ENCODE data around the gene TGFBR3L.

The TGFBR3L gene

GRCh38 chr19:7916103-7916954 lies 1.7 kb downstream of the TGFBR3L start:
- peak in 3 of 51 donors; percentile 23 to 42 (median 30) for DNase-seq

- DNase-seq, result no peak
Measured at GRCh38 chr19:7916955-7917266, 2.3 kb downstream of the TGFBR3L start.

- DNase-seq, result peak in 13 of 51 donors; percentile 12 to 56 (median 38)
Measured at GRCh38 chr19:7917267-7918061, 2.8 kb downstream of the TGFBR3L start.

DNA sequence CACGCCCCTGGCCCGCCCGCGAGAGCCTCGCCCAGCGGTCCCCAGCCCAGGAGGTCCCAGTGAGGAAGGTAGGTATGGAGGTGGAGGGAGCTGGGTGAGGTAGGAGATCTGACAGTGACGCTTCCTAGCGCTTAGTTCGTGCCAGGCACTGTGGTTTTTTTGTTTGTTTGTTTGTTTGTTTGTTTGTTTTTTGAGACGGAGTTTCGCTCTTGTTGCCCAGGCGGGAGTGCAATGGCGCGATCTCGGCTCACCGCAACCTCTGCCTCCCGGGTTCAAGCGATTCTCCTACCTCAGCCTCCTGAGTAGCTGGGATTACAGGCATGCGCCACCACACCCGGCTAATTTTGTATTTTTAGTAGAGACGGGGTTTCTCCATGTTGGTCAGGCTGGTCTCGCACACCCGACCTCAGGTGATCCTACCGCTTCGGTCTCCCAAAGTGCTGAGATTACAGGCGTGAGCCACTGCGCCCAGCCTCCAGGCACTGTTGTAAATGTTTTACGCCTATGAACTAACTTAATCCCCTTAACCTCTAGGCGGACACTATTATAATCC lies 3.5 kb downstream of the TGFBR3L start:
- peak in 1 of 51 donors; percentile 18 for DNase-seq

DNA sequence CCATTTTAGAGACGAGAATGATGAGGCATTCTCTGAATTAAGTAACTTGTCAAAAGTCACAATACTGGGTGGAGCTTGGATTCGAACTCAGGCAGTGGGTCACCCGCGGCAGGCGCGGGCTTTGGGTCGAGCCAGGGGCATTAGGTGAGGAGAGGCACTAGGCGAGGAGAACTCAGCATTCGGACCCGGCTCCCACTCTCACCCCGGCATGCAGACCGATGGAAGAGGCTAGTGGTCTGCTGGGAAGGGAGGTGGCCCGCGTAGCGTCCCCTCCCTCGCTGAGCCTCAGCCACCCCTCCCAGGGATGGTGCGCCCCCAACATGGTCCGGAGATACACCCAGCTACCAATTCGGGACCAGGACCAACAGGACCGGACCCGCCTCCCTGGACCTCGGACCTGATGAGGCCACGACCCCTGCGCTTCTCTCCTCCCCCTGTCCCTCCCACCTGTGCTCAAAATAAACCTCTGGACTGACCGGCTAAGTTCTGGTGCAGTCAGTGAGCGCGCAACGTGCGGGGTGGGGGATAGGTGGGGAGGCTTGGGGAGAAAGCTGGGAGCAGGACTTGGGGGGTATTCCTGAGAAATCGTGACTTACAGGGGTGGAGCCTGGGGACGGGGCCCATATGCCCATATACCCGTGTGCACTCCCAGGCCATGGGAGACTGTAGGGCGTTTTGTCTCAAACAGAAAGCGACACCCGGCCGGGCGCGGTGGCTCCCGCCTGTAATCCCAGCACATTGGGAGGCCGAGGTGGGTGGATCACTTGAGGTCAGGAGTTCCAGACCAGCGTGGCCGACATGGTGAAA lies 4.2 kb downstream of the TGFBR3L start:
- no peak for DNase-seq

- DNase-seq, result peak; percentile 69 to 97 (median 90)
Measured at GRCh38 chr19:7919610-7920518, 5.2 kb downstream of the TGFBR3L start, which contains the start of gene SNAPC2. SNAPC2 (plus strand) TSS chr19:7920338; CDS start chr19:7920367, 29 bp downstream.

GRCh38 chr19:7920519-7921301 lies 6.1 kb downstream of the TGFBR3L start:
- peak; percentile 78 to 100 (median 97) for DNase-seq

GRCh38 chr19:7921302-7921966 lies 6.8 kb downstream of the TGFBR3L start:
- DNase-seq, result peak in 1 of 51 donors; percentile 43

DNA sequence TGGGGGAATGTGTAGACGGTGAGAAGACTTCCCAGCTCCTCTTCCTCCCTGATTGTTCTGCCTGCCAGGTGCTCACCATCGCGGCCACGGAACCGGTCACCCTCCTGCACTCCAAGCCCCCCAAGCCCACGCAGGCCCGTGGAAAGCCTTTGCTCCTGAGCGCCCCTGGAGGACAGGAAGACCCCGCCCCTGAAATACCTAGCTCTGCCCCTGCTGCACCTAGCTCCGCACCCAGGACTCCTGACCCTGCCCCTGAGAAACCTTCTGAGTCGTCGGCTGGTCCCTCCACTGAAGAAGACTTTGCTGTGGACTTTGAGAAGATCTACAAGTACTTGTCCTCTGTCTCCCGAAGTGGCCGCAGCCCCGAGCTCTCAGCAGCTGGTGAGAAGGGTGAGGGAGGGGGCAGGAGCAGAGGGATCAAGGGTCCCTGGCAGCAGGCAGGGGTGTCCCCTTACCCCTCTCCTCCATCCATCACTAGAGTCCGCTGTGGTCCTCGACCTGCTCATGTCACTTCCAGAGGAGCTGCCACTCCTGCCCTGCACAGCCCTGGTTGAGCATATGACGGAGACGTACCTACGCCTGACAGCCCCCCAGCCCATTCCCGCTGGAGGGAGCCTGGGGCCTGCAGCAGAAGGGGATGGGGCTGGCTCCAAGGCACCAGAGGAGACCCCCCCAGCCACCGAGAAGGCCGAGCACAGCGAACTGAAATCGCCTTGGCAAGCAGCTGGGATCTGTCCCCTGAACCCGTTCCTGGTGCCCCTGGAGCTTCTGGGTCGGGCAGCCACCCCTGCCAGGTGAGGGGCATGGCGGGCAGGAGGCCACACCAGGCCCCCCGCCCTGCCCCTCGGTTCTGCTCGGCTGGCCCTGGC lies 7.6 kb downstream of the TGFBR3L start:
- DNase-seq, result no peak

- no peak for DNase-seq
Measured at GRCh38 chr19:7922836-7923195, 8.2 kb downstream of the TGFBR3L start.

DNA sequence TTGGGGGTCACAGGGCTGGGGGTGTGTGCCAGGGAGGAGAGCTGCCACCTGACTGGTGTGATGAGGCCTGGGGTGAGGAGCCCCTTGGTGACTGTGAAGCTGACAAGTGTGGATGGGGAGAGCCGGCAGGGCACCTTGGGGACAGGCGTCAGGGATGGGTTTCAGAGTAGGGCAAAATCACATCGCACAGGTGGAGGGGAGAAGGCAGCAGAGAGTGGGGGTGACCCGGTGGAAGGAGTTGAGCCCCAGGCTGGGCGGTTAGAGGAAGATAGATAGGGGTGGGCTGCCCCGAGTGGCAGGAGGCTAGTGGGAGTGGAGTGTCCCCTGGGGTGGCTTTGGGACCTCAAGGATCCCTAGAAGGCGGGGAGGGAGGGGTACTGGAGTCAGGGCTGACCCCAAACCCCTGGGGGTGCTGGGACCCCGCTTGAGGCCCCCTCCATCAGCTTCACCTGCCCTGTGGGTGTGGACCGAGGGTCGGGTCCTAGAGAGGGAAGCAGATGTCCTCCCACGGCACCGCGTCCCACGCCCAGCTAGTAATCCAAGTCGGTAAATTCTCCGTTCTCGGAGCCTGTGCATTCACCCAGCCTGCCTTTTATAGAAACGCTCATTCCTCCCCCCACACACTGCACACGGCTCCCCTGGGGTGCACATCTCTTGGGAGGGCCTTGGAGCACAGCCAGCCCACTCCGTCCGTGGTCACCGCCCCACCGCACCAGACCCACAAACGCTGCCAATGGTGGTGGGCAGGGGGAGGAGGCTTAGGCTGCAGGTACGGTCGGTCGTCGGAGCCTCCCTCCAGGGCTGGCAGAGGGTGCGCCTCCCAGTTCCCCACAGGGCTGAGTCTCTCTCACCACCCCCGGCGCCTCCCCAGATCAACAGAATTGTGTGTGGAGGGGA lies 8.9 kb downstream of the TGFBR3L start:
- peak in 3 of 51 donors; percentile 21 to 68 (median 55) for DNase-seq

GRCh38 chr19:7924241-7924640 lies 9.6 kb downstream of the TGFBR3L start:
- DNase-seq, result no peak

DNA sequence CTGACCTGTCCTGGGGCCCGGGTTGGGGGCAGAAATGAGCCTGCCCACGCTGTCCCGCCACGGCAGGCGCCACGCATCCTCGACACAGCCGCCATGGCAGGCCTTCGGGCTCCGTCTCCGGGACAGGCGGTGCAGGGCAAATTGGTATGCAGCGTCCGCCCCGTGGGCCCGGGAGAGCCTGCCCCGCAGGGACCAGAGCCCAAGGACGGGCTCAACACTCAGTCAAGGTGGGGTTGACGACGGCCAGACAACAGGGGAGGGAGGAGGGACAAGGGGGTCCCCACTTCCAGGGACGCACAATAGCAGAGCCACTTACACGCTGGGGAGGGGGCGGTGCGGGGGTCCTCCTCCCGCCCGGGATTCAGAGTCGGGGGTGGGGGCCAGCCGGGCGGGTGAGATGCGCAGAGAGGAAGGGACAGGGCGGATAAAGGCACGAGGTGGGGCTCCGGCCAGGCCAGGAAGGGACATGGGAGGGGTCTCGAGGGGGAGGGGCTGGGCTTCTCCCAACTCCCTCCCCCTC lies 10.1 kb downstream of the TGFBR3L start:
- DNase-seq, result no peak

- DNase-seq, result peak in 26 of 51 donors; percentile 6 to 70 (median 38)
Measured at GRCh38 chr19:7925171-7925851, 10.7 kb downstream of the TGFBR3L start.

DNA sequence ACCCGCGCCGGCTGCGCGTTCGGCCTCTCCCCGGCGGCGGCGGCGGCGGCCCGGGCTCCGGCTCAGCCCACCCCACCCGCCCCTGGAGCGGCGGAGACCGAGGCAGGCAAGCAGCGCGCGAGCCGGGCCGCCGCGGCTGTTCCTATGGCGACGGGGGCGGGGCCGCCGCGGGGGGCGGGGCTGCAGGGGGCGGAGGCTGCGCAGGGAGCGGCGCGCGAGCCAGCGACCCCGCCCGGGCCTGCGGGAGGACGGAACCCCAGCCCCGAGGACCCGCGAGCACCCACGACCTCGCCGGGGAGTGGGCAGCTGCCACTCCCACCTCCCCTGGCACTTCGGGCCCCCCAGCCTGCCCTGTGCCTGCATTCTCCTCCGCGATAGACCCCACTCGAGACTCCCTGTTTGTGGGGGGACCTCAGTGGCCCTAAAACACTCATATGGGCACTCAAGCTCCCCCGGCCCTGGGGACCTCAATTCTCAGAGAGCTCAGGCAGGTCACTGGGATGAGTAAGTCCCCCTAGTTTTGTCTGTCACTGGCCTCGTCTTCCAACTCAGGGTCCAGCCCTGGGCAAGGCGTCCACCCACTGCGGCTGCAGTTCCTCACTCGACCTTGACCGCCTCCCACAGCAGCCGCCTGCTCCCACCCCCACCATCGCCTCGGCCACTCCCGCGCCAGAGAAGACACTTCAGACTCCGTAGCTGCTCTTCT lies 11.5 kb downstream of the TGFBR3L start, which contains the start of gene CTXN1:
CTXN1 (minus strand) TSS at position 115 of the 706 bp plus-strand sequence. CDS start 597 bp downstream, outside the sequence.
- DNase-seq, result peak in 35 of 51 donors; percentile 3 to 78 (median 47)

All from hypothalamus (tissue), 51 donors.